Effector memory CD4-positive, alpha-beta T cell (primary cell): ENCODE results near the gene SKIDA1.
"Not testable (repeated sequence)": the region's sequence is repeated elsewhere in the genome, so short reads cannot be mapped to it uniquely, and the experiment has no call there.

Source experiments
- DNase-seq, 3 donors: peaks; one replicate each; pipeline ENCODE4 v3.0.0-alpha.2; 2020
- H3K27ac ChIP-seq: 2 replicates; pipeline ENCODE4 v1.7.0; 2013; ENCODE audit warnings: mild to moderate bottlenecking, low read length, moderate library complexity; ENCODE audit not compliant: insufficient read depth, poor library complexity, severe bottlenecking
- H3K27me3 ChIP-seq: replicated peaks from 2 replicates; pipeline ENCODE4 v1.7.0; 2013; ENCODE audit warnings: mild to moderate bottlenecking, low read length; ENCODE audit not compliant: insufficient read depth, control insufficient read depth, poor library complexity, severe bottlenecking
- H3K36me3 ChIP-seq: 2 replicates; pipeline ENCODE4 v1.7.0; 2013; ENCODE audit warnings: mild to moderate bottlenecking, low read length, moderate library complexity; ENCODE audit not compliant: control insufficient read depth, insufficient read depth
- H3K4me1 ChIP-seq: 2 replicates; pipeline ENCODE4 v1.7.0; 2013; ENCODE audit warnings: low read length, mild to moderate bottlenecking; ENCODE audit not compliant: control insufficient read depth, insufficient read depth, poor library complexity, severe bottlenecking
- H3K4me3 ChIP-seq: 2 replicates; pipeline ENCODE4 v1.7.0; 2013; ENCODE audit warnings: low read length, low read depth, mild to moderate bottlenecking; ENCODE audit not compliant: insufficient read depth, poor library complexity, severe bottlenecking
- H3K9me3 ChIP-seq: 2 replicates; pipeline ENCODE4 v1.7.0; 2013; ENCODE audit warnings: mild to moderate bottlenecking, low read length, moderate library complexity; ENCODE audit not compliant: control insufficient read depth

SKIDA1 gene

GRCh38 chr10:21535976-21536375 is 10.5 kb upstream of the SKIDA1 start:
- not testable (repeated sequence) for DNase-seq, H3K4me3 ChIP-seq, H3K27me3 ChIP-seq, H3K4me1 ChIP-seq, H3K9me3 ChIP-seq, H3K36me3 ChIP-seq, H3K27ac ChIP-seq

DNA sequence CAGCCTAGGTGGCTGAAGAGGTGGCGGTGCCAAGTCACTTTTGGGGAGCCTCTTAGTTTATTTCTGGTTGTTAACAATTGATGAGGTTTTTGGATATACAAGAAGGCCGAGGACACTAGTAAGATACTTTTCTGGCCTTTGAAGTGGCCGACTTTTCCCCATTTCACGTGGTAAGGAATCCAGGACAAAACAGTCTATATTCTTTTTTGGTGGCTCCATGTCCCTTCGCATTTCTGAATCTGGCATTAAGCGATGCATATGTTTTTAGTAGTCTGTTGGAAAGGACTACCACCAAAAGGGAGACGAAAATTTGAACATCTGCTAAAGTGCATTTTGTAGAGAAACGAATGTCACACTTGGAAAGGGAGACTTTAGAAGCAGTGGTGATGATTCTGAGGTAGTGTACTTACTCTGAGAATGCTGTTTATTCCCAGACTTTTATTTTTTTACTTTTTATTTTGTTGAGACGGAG is 10.0 kb upstream of the SKIDA1 start:
- H3K27ac ChIP-seq: peak overlapping the region; percentile 59
- no peaks in the 10 kb centered on the region for H3K27me3 ChIP-seq
- peaks cover 5% of the 10 kb centered on the region for H3K36me3 ChIP-seq
- H3K4me3 ChIP-seq: peak overlapping the region; percentile 44
- no peak for DNase-seq
- H3K9me3 ChIP-seq: no peaks in the 10 kb centered on the region
- H3K4me1 ChIP-seq: peaks cover 5% of the 10 kb centered on the region

DNA sequence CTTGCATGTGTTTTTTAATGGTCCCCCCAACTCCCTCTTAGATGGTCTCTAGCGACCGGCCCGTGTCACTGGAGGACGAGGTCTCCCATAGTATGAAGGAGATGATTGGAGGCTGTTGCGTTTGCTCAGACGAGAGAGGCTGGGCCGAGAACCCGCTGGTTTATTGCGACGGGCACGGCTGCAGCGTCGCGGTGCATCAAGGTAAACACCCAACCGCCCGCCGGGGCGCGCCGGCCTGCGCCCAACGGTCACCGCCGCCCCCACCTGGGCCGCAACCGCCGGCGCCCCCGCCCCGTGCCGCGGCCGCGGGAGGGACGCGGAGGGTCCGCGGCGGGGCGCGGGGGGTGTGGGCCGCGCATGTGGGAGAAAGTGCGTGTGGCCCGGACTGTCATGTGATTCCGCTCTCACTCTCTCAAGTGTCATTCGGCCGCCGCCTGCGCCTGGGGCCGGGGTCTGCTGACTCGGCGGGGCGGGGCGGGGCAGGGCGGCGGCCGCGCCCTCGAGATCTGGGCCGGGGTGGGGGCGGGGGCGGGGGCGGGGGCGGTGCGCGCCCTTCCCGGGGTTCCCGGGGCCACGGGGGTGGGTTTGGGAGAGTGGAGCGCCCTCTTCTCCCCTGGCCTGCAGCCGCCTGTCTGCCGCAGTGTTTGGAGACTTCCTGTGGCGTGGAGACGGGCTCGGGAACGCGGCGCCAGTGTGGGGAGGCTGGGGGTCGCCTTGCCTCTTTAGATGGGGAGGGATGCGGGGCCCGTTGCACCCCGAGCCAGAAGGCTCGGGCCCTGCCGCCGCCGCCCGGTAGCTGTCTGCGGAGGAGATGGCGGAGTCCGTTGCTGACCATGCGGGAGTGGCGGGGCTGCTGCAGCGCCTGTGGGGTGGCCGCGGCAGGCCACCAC is 9.4 kb upstream of the SKIDA1 start:
- Histone ChIP-seq H3K27me3 (no peaks in the 10 kb centered on the region), H3K9me3 (no peaks in the 10 kb centered on the region), H3K4me3 (peak overlapping the region; percentile 63), H3K36me3 (peaks cover 2% of the 10 kb centered on the region), H3K27ac (peak overlapping the region; percentile 68), H3K4me1 (peaks cover 5% of the 10 kb centered on the region)
- peak in 2 of 3 donors; percentile 29 to 44 for DNase-seq

DNA sequence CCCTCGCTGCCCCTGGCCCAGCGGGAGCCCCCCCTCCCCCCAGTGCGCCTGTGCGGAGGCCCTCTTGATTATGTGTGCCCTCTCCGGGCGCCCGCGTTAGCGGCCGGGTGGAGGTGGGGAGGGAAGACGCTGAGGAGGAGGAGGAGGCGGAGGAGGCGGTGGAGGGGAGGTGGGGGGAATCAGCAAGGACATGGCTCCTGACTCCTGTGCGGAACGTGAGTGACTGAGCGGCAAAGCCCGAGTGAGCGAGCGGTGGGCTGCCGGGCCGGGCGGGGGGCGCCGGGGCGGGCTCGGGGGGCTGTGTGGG is 8.8 kb upstream of the SKIDA1 start:
- Histone ChIP-seq H3K27ac (peak overlapping the region; percentile 68), H3K36me3 (no peaks in the 10 kb centered on the region), H3K4me1 (peaks cover 5% of the 10 kb centered on the region), H3K9me3 (no peaks in the 10 kb centered on the region), H3K27me3 (no peaks in the 10 kb centered on the region), H3K4me3 (peak overlapping the region; percentile 63)
- no peak for DNase-seq

GRCh38 chr10:21533467-21534279 is 8.2 kb upstream of the SKIDA1 start, which contains the start of gene MLLT10:
TSS of gene MLLT10 (plus strand) at chr10:21534232. CDS start at chr10:21534645, 413 bp downstream.
- no peaks in the 10 kb centered on the region for H3K36me3 ChIP-seq
- no peaks in the 10 kb centered on the region for H3K9me3 ChIP-seq
- no peaks in the 10 kb centered on the region for H3K27me3 ChIP-seq
- peaks cover 5% of the 10 kb centered on the region for H3K4me1 ChIP-seq
- DNase-seq: peak; percentile 86 to 90 (median 89)
- H3K27ac ChIP-seq: peak within 1 kb of the TSS; percentile 68
- H3K4me3 ChIP-seq: peak within 1 kb of the TSS; percentile 63

- Histone ChIP-seq H3K27me3 (no peaks in the 10 kb centered on the region), H3K4me3 (peak overlapping the region; percentile 62), H3K36me3 (no peaks in the 10 kb centered on the region), H3K4me1 (peaks cover 5% of the 10 kb centered on the region), H3K27ac (peak overlapping the region; percentile 68), H3K9me3 (no peaks in the 10 kb centered on the region)
- no peak for DNase-seq
These were observed 7.4 kb upstream of the SKIDA1 start for GRCh38 chr10:21532694-21533466.

- no peaks in the 10 kb centered on the region for H3K27me3 ChIP-seq
- peaks cover 5% of the 10 kb centered on the region for H3K4me1 ChIP-seq
- no peak for DNase-seq
- no peaks in the 10 kb centered on the region for H3K36me3 ChIP-seq
- H3K27ac ChIP-seq: no peak overlapping the region
- no peaks in the 10 kb centered on the region for H3K9me3 ChIP-seq
- H3K4me3 ChIP-seq: no peak overlapping the region
These were observed 5.7 kb upstream of the SKIDA1 start for GRCh38 chr10:21531164-21531563.

- Histone ChIP-seq H3K27ac (no peak overlapping the region), H3K4me3 (no peak overlapping the region), H3K36me3 (no peaks in the 10 kb centered on the region), H3K27me3 (no peaks in the 10 kb centered on the region), H3K4me1 (peaks cover 8% of the 10 kb centered on the region), H3K9me3 (no peaks in the 10 kb centered on the region)
- no peak for DNase-seq
These were observed 5.2 kb upstream of the SKIDA1 start for GRCh38 chr10:21530641-21531040.

DNA sequence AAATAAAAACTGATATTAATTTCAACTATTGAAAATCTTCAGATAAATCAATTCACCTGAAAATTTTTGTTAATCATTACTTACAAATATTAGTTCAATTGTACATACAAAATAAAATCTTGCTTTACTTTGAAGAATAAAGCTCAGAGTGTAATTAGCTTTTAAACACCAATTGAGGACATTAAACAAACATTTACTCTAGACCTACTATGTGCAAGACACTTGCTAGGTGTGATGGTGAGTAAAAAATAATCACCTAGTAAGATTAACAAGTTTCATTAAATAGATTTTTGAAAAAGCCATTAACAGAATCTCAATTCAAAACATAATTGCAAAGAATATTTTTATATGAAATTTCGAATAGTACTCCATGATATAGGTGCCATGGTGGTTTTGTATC is 4.7 kb upstream of the SKIDA1 start:
- H3K9me3 ChIP-seq: no peaks in the 10 kb centered on the region
- H3K4me1 ChIP-seq: peaks cover 13% of the 10 kb centered on the region

More for the DNA sequence above, 4.7 kb upstream of the SKIDA1 start:
- no peak overlapping the region for H3K27ac ChIP-seq
- no peak overlapping the region for H3K4me3 ChIP-seq
- H3K36me3 ChIP-seq: no peaks in the 10 kb centered on the region
- no peaks in the 10 kb centered on the region for H3K27me3 ChIP-seq
- DNase-seq: no peak
